ENCODE data around the gene PGPEP1. TPM values are rescaled to one million over a fixed set of nuclear protein-coding genes. Genes with fewer than 3 reads are reported as not detected.
"Not testable (repeated sequence)": the region's sequence is repeated elsewhere in the genome, so short reads cannot be mapped to it uniquely, and the experiment has no call there.

PGPEP1 gene
- polyA plus RNA-seq, 12 donors: 8.5 to 77.8 (median 13.2) TPM

- not testable (repeated sequence) for DNase-seq
Observed at GRCh38 chr19:18364277-18364825, 24.0 kb downstream of the PGPEP1 start.

GRCh38 chr19:18364826-18365528 lies 24.6 kb downstream of the PGPEP1 start:
- DNase-seq: peak; percentile 68

- no peak for DNase-seq
Observed at GRCh38 chr19:18366021-18366435, 25.6 kb downstream of the PGPEP1 start.

GRCh38 chr19:18368504-18369222 lies 28.3 kb downstream of the PGPEP1 start:
- no peak for DNase-seq

GRCh38 chr19:18373407-18373891 lies 33.1 kb downstream of the PGPEP1 start:
- no peak for DNase-seq

GRCh38 chr19:18373892-18374629 lies 33.7 kb downstream of the PGPEP1 start:
- DNase-seq: peak; percentile 83

GRCh38 chr19:18377026-18377425 lies 36.6 kb downstream of the PGPEP1 start:
- no peak for DNase-seq

- DNase-seq: peak; percentile 89
Observed at GRCh38 chr19:18379803-18380747, 39.7 kb downstream of the PGPEP1 start.

GRCh38 chr19:18380843-18381242 lies 40.4 kb downstream of the PGPEP1 start:
- DNase-seq: no peak

- DNase-seq: not testable (repeated sequence)
Observed at GRCh38 chr19:18383622-18384021, 43.2 kb downstream of the PGPEP1 start.

GRCh38 chr19:18384775-18385174 lies 44.4 kb downstream of the PGPEP1 start:
- DNase-seq: no peak

- DNase-seq: no peak
Observed at GRCh38 chr19:18385359-18385674, 44.9 kb downstream of the PGPEP1 start.

- DNase-seq: no peak
Observed at GRCh38 chr19:18385675-18386542, 45.5 kb downstream of the PGPEP1 start, which contains the start of gene GDF15. TSS of gene GDF15 (plus strand) at chr19:18386158. CDS start at chr19:18386190, 32 bp downstream.

GRCh38 chr19:18386543-18387271 lies 46.3 kb downstream of the PGPEP1 start:
- DNase-seq: no peak

- DNase-seq: peak; percentile 90
Observed at GRCh38 chr19:18388100-18388959, 47.9 kb downstream of the PGPEP1 start.

GRCh38 chr19:18388960-18389725 lies 48.7 kb downstream of the PGPEP1 start:
- DNase-seq: no peak

GRCh38 chr19:18389726-18390064 lies 49.3 kb downstream of the PGPEP1 start:
- no peak for DNase-seq
